Uterus (tissue), 4 donors: ENCODE results near the gene TMEM204. TPM values are rescaled to one million over a fixed set of nuclear protein-coding genes. Genes with fewer than 3 reads are reported as not detected.

Source experiments
- DNase-seq, 2 donors: peaks; one replicate each; pipeline ENCODE4 v3.0.0-alpha.2; 2019 to 2020
- H3K27ac ChIP-seq, 2 donors: fragments of 200-600 bp; sonication (generic); 1 replicate in 1 of 2; 2 replicates in 1 of 2; pipeline ENCODE4 v1.5.1; 2016 to 2018
- H3K27me3 ChIP-seq, 2 donors: fragments of 200-600 bp; sonication (generic); one replicate each; pipeline ENCODE4 v1.5.1; 2018 to 2019; ENCODE audit warnings: control low read depth in 1 of 2
- H3K36me3 ChIP-seq, 2 donors: fragments of 200-600 bp; sonication (generic); one replicate each; pipeline ENCODE4 v1.5.1; 2019; ENCODE audit warnings: control low read depth in 1 of 2
- H3K4me1 ChIP-seq, 2 donors: fragments of 200-600 bp; sonication (generic); one replicate each; pipeline ENCODE4 v1.5.1; 2018 to 2019; ENCODE audit warnings: control low read depth in 1 of 2
- H3K4me3 ChIP-seq, 2 donors: fragments of 200-600 bp; sonication (generic); 1 replicate in 1 of 2; 2 replicates in 1 of 2; pipeline ENCODE4 v1.5.1; 2018 to 2019; ENCODE audit warnings: mild to moderate bottlenecking in 1 of 2
- H3K9me3 ChIP-seq, 2 donors: fragments of 200-600 bp; sonication (generic); one replicate each; pipeline ENCODE4 v1.5.1; 2019; ENCODE audit warnings: control low read depth in 1 of 2
- CTCF ChIP-seq, 4 experiments: fragments of 200-600 bp in 2 of 4; fragments of 450-650 bp in 2 of 4; sonication (generic) in 2 of 4; IDR thresholded peaks; one replicate each; pipeline ENCODE4 v1.5.1; 2016 to 2019; ENCODE audit warnings: antibody characterized with exemption in 4 of 4, mild to moderate bottlenecking in 2 of 4, moderate library complexity in 1 of 4
- POLR2A ChIP-seq, 2 donors: fragments of 450-650 bp; IDR thresholded peaks; one replicate each; pipeline ENCODE4 v1.6.1; 2016; ENCODE audit warnings: antibody characterized with exemption in 2 of 2, mild to moderate bottlenecking in 1 of 2, moderate library complexity in 1 of 2
- intact Hi-C: fragments of 100-400 bp; cut with DNase I; formaldehyde crosslinking; loops from one replicate; pipeline ENCODE4 v1.15.1; 2023; ENCODE audit warnings: low total_unique reads
- total RNA-seq, 4 donors: library from RNA; depleted of rRNA in 3 of 4; stranded (reverse); fragments of >200 nt in 3 of 4; gene quantifications; one replicate each; pipeline versions ENCODE4 v1.1.0 to v1.2.4, GENCODE V29; 2014 to 2023
- donor health status: DM: yes; HTN: yes; CAD: no.

The TMEM204 gene
- total RNA-seq, 4 donors from 2014 or later = 24.8 to 45.3 (median 39.3) TPM

GRCh38 chr16:1596516-1596915 is 63.0 kb downstream of the TMEM204 start:
- Histone ChIP-seq H3K4me1 (no peaks in the 10 kb centered on the region), H3K4me3 (no peak overlapping the region), H3K36me3 (no peaks in the 10 kb centered on the region), H3K27ac (no peak overlapping the region), H3K9me3 (no peaks in the 10 kb centered on the region), H3K27me3 (no peaks in the 10 kb centered on the region)
- intact Hi-C loops = no loop called here
- TF ChIP-seq POLR2A (IDR thresholded peaks at IDR 0.05) (no peak), CTCF (IDR thresholded peaks at IDR 0.05) (no peak)
- DNase-seq = no peak

GRCh38 chr16:1597154-1597553 is 63.7 kb downstream of the TMEM204 start:
- Histone ChIP-seq H3K4me3 (no peak overlapping the region), H3K36me3 (no peaks in the 10 kb centered on the region), H3K27ac (no peak overlapping the region), H3K4me1 (no peaks in the 10 kb centered on the region), H3K27me3 (no peaks in the 10 kb centered on the region), H3K9me3 (no peaks in the 10 kb centered on the region)
- no peak for TF ChIP-seq CTCF (IDR thresholded peaks at IDR 0.05)
- TF ChIP-seq POLR2A (IDR thresholded peaks at IDR 0.05) = no peak
- intact Hi-C loops = no loop called here
- DNase-seq = no peak

GRCh38 chr16:1601031-1601430 is 67.6 kb downstream of the TMEM204 start:
- Histone ChIP-seq H3K36me3 (no peaks in the 10 kb centered on the region), H3K27ac (no peak overlapping the region), H3K4me3 (no peak overlapping the region), H3K9me3 (no peaks in the 10 kb centered on the region), H3K27me3 (no peaks in the 10 kb centered on the region), H3K4me1 (no peaks in the 10 kb centered on the region)
- TF ChIP-seq POLR2A (IDR thresholded peaks at IDR 0.05) = no peak
- no peak for TF ChIP-seq CTCF (IDR thresholded peaks at IDR 0.05)
- no peak for DNase-seq
- intact Hi-C loops = no loop called here

- DNase-seq = no peak
- Histone ChIP-seq H3K27ac (no peak overlapping the region), H3K27me3 (no peaks in the 10 kb centered on the region), H3K9me3 (no peaks in the 10 kb centered on the region), H3K36me3 (no peaks in the 10 kb centered on the region), H3K4me3 (no peak overlapping the region), H3K4me1 (no peaks in the 10 kb centered on the region)
- TF ChIP-seq CTCF (IDR thresholded peaks at IDR 0.05) (no peak), POLR2A (IDR thresholded peaks at IDR 0.05) (no peak)
- intact Hi-C loops = no loop called here
Observed at GRCh38 chr16:1601489-1601888, 68.0 kb downstream of the TMEM204 start.

GRCh38 chr16:1602285-1602684 is 68.8 kb downstream of the TMEM204 start:
- Histone ChIP-seq H3K9me3 (no peaks in the 10 kb centered on the region), H3K27me3 (no peaks in the 10 kb centered on the region), H3K36me3 (no peaks in the 10 kb centered on the region), H3K27ac (no peak overlapping the region), H3K4me1 (no peaks in the 10 kb centered on the region), H3K4me3 (no peak overlapping the region)
- TF ChIP-seq CTCF (IDR thresholded peaks at IDR 0.05) (no peak), POLR2A (IDR thresholded peaks at IDR 0.05) (no peak)
- DNase-seq = no peak
- intact Hi-C loops = no loop called here

Other genes with a start within 250 kb of the TMEM204 start
- gene UBE2I, start 224.0 kb upstream of the TMEM204 start, total RNA-seq = 100 to 1,000 TPM in 1 of 4 donors, 10 to 100 TPM in 3; 25.9 to 133 (median 63.0) TPM
- 1 to 10 TPM in 3 of 4 donors, under 1 TPM in 1; 0.59 to 5.5 (median 3.5) TPM for gene BAIAP3, start 200.0 kb upstream of the TMEM204 start, total RNA-seq
- gene TSR3, start 181.8 kb upstream of the TMEM204 start, total RNA-seq = 100 to 1,000 TPM in 1 of 4 donors, 10 to 100 TPM in 3; 15.9 to 101 (median 30.8) TPM
- 10 to 100 TPM; 28.4 to 95.9 (median 48.6) TPM for gene GNPTG, start 181.7 kb upstream of the TMEM204 start, total RNA-seq
- 10 to 100 TPM; 13.5 to 63.3 (median 27.6) TPM for gene UNKL, start 119.0 kb upstream of the TMEM204 start, total RNA-seq
- 10 to 100 TPM in 3 of 4 donors, 1 to 10 TPM in 1; 8.0 to 90.2 (median 21.4) TPM for gene UQCC4, start 112.9 kb upstream of the TMEM204 start, total RNA-seq
- not detected for gene PERCC1, start 102.6 kb upstream of the TMEM204 start, total RNA-seq
- gene CCDC154, start 89.1 kb upstream of the TMEM204 start, total RNA-seq = 1 to 10 TPM in 1 of 4 donors, under 1 TPM in 2, not detected in 1; 0.48 to 5.3 (median 0.51) TPM
- gene CLCN7, start 58.6 kb upstream of the TMEM204 start, total RNA-seq = 100 to 1,000 TPM in 1 of 4 donors, 10 to 100 TPM in 3; 21.5 to 145 (median 57.2) TPM
- gene PTX4, start 44.7 kb upstream of the TMEM204 start, total RNA-seq = under 1 TPM in 2 of 4 donors, not detected in 2; 0.28 to 0.52 TPM
- gene TELO2, start 40.3 kb upstream of the TMEM204 start, total RNA-seq = 10 to 100 TPM in 3 of 4 donors, 1 to 10 TPM in 1; 4.9 to 59.1 (median 39.0) TPM
- gene IFT140, start 78.4 kb downstream of the TMEM204 start, total RNA-seq = 10 to 100 TPM in 3 of 4 donors, 1 to 10 TPM in 1; 6.2 to 68.2 (median 34.1) TPM
- 10 to 100 TPM in 2 of 4 donors, 1 to 10 TPM in 2; 2.6 to 25.5 (median 8.6) TPM for gene CRAMP1, start 78.7 kb downstream of the TMEM204 start, total RNA-seq
- gene JPT2, start 144.6 kb downstream of the TMEM204 start, total RNA-seq = 10 to 100 TPM; 10.6 to 59.0 (median 39.6) TPM
- gene MAPK8IP3, start 172.5 kb downstream of the TMEM204 start, total RNA-seq = 100 to 1,000 TPM in 1 of 4 donors, 10 to 100 TPM in 3; 17.4 to 113 (median 77.8) TPM
- gene NME3, start 237.9 kb downstream of the TMEM204 start, total RNA-seq = 100 to 1,000 TPM in 1 of 4 donors, 10 to 100 TPM in 3; 35.3 to 208 (median 59.7) TPM
- 10 to 100 TPM in 2 of 4 donors, 1 to 10 TPM in 2; 2.6 to 28.2 (median 8.0) TPM for gene EME2, start 239.1 kb downstream of the TMEM204 start, total RNA-seq
- 100 to 1,000 TPM in 1 of 4 donors, 10 to 100 TPM in 3; 37.3 to 158 (median 52.5) TPM for gene MRPS34, start 239.5 kb downstream of the TMEM204 start, total RNA-seq
- 10 to 100 TPM; 24.8 to 67.4 (median 55.8) TPM for gene SPSB3, start 248.9 kb downstream of the TMEM204 start, total RNA-seq
- gene NUBP2, start 249.3 kb downstream of the TMEM204 start, total RNA-seq = 10 to 100 TPM; 40.5 to 54.6 (median 47.2) TPM